ENCODE results near the gene TRAPPC6A. TPM values are rescaled to one million over a fixed set of nuclear protein-coding genes. Genes with fewer than 3 reads are reported as not detected.

The TRAPPC6A gene
- total RNA-seq, 1 experiment from 2014 or later = 26.9 TPM

DNA sequence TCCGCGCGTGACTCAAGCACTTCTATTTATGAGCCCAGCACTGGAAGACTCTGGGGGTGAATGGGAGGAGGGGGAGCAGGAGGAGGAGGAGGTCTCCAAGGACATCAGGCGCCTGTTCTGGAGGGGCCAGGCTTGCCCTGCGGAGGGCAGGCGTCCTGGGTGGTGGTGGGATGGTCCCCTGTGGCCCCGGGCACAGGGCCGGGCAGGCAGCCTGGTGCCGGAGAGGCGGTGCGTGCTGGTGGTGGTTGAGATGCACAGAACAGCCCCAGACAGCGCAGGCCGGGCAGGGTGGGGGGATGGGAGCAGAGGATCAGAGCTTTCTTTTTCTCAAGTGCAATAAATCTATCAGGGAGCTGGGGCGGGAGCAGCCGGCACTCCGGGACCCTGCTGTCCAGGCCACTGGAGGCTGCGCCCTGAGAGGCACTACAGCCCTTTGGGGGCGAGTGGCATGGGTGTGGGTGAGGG lies 31.3 kb downstream of the TRAPPC6A start:
- Histone ChIP-seq H3K4me2 (ENCODE audit: low read length) (no peak overlapping the region), H3K9me3 (ENCODE audit: control insufficient read depth in 1 of 2, insufficient read depth in 1 of 2, low read depth in 1 of 2, low read length in 2 of 2) (no peaks in the 10 kb centered on the region), H3K4me3 (replicated peaks in 1 of 2; ENCODE audit: low read depth in 1 of 2, low read length in 2 of 2) (no peak overlapping the region), H3K27ac (ENCODE audit: low read depth, low read length) (no peak overlapping the region), H3K36me3 (ENCODE audit: control insufficient read depth in 1 of 2, insufficient read depth in 2 of 2, low read length in 2 of 2) (no peaks in the 10 kb centered on the region; a peak in 1 of 4 replicates), H3K9ac (ENCODE audit: low read length) (no peak overlapping the region), H3K9me2 (ENCODE audit: insufficient read depth) (no peaks in the 10 kb centered on the region), H3K27me3 (ENCODE audit: insufficient read depth, low read length) (no peaks in the 10 kb centered on the region), H4K20me1 (ENCODE audit: insufficient read depth) (no peaks in the 10 kb centered on the region), H2AFZ (ENCODE audit: low read depth, low read length, poor library complexity, severe bottlenecking) (no peak overlapping the region), H3K4me1 (ENCODE audit: control insufficient read depth in 1 of 2, insufficient read depth in 2 of 2, low read length in 2 of 2) (peaks cover 11 to 23% of the 10 kb centered on the region in 2 experiments), H3K79me2 (ENCODE audit: insufficient read depth, low read length) (no peaks in the 10 kb centered on the region)
- intact Hi-C loops (cut with micrococcal nuclease) = no loop called here
- ChIA-PET CTCF (no interaction called here), POLR2A (no interaction called here), RAD21 (ENCODE audit: low non-redundant PET in 1 of 2, low total read pairs in 2 of 2, uncharacterized antibody in 2 of 2, unreplicated experiment in 2 of 2) (no interaction called here)
- TF ChIP-seq POLR2A (IDR thresholded peaks at IDR 0.05; ENCODE audit: borderline replicate concordance, extremely low read depth, insufficient read depth, insufficient read length) (no peak), EZH2 (IDR thresholded peaks at IDR 0.05) (no peak)
- ATAC-seq (no peak), DNase-seq (ENCODE audit: low read depth, low spot score) (no peak)
- no TSS peak for BruUV-seq (replicated peaks)

GRCh38 chr19:45146251-45146650 lies 31.8 kb downstream of the TRAPPC6A start:
- TF ChIP-seq SRF (IDR thresholded peaks at IDR 0.05; ENCODE audit: low read depth) = no peak
- no peaks in the 10 kb centered on the region for H3K9me2 ChIP-seq (ENCODE audit: insufficient read depth)
- H3K4me2 ChIP-seq (ENCODE audit: low read length) = no peak overlapping the region
- DNase-seq (ENCODE audit: low read depth, low spot score) (no peak), ATAC-seq (no peak)
- no peak overlapping the region for H2AFZ ChIP-seq (ENCODE audit: low read depth, low read length, poor library complexity, severe bottlenecking)
- no peaks in the 10 kb centered on the region for H3K27me3 ChIP-seq (ENCODE audit: insufficient read depth, low read length)
- H3K27ac ChIP-seq (ENCODE audit: low read depth, low read length) = no peak overlapping the region
- ChIA-PET CTCF (no interaction called here), POLR2A (no interaction called here), RAD21 (ENCODE audit: low non-redundant PET in 1 of 2, low total read pairs in 2 of 2, uncharacterized antibody in 2 of 2, unreplicated experiment in 2 of 2) (no interaction called here)
- no peaks in the 10 kb centered on the region for H3K79me2 ChIP-seq (ENCODE audit: insufficient read depth, low read length)
- no peaks in the 10 kb centered on the region for H3K9me3 ChIP-seq (ENCODE audit: control insufficient read depth in 1 of 2, insufficient read depth in 1 of 2, low read depth in 1 of 2, low read length in 2 of 2)
- H3K4me3 ChIP-seq (replicated peaks in 1 of 2; ENCODE audit: low read depth in 1 of 2, low read length in 2 of 2) = no peak overlapping the region
- no peaks in the 10 kb centered on the region for H4K20me1 ChIP-seq (ENCODE audit: insufficient read depth)
- intact Hi-C loops (cut with micrococcal nuclease) = no loop called here
- H3K4me1 ChIP-seq (ENCODE audit: control insufficient read depth in 1 of 2, insufficient read depth in 2 of 2, low read length in 2 of 2) = peaks cover 8 to 19% of the 10 kb centered on the region in 2 experiments
- H3K36me3 ChIP-seq (ENCODE audit: control insufficient read depth in 1 of 2, insufficient read depth in 2 of 2, low read length in 2 of 2) = no peaks in the 10 kb centered on the region; a peak in 1 of 4 replicates
- BruUV-seq (replicated peaks) = no TSS peak
- H3K9ac ChIP-seq (ENCODE audit: low read length) = no peak overlapping the region
